Activated naive CD4-positive, alpha-beta T cell treated with anti-CD3 and anti-CD28 coated beads, Interleukin-2, amount 50 U/mL, for 24 hours (primary cell): Measurements from ENCODE around the gene CACNA1B.
A peak's percentile ranks its signal among the peaks of the same experiment; 100 is the strongest.
"Not testable (repeated sequence)": the region's sequence is repeated elsewhere in the genome, so short reads cannot be mapped to it uniquely, and the experiment has no call there.

Experiments used
- H3K27ac Mint-ChIP-seq: one replicate; pipeline ENCODE4 v1.8.0; 2021; ENCODE audit warnings: mild to moderate bottlenecking, mixed read lengths
- H3K27me3 Mint-ChIP-seq: one replicate; pipeline ENCODE4 v1.8.0; 2021; ENCODE audit warnings: mixed read lengths
- H3K36me3 Mint-ChIP-seq: one replicate; pipeline ENCODE4 v1.8.0; 2021; ENCODE audit warnings: mixed read lengths
- H3K4me1 Mint-ChIP-seq: one replicate; pipeline ENCODE4 v1.8.0; 2021; ENCODE audit warnings: mixed read lengths
- H3K4me3 Mint-ChIP-seq: one replicate; pipeline ENCODE4 v1.8.0; 2021; ENCODE audit warnings: mild to moderate bottlenecking, mixed read lengths
- H3K9me3 Mint-ChIP-seq: one replicate; pipeline ENCODE4 v1.8.0; 2021; ENCODE audit warnings: mixed read lengths

CACNA1B gene

DNA sequence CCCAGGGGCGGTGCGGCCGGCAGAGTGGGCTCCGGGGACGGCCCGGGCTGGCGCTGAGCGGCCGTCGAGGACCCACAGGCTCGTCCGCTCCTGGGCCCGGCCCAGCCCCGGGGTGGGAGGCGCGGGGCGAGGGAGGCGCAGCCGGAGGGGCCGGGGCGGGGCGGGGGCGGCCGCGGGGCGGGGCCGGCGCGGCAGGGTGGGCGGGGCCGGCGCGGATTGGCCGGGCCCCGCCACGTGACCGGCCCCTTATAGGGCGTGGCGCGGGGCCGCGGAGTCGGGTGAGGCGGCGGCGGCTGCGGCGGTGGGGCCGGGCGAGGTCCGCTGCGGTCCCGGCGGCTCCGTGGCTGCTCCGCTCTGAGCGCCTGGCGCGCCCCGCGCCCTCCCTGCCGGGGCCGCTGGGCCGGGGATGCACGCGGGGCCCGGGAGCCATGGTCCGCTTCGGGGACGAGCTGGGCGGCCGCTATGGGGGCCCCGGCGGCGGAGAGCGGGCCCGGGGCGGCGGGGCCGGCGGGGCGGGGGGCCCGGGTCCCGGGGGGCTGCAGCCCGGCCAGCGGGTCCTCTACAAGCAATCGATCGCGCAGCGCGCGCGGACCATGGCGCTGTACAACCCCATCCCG lies at the start of gene CACNA1B:
CACNA1B (plus strand) TSS at position 277 of the 617 bp plus-strand sequence; CDS start at position 429, 152 bp downstream.
- Mint-ChIP-seq H3K4me3 (peak within 1 kb of the TSS; percentile 68), H3K27me3 (peaks cover 38% of the 10 kb centered on the region)
- H3K36me3 Mint-ChIP-seq, H3K4me1 Mint-ChIP-seq, H3K27ac Mint-ChIP-seq, H3K9me3 Mint-ChIP-seq: not testable (repeated sequence)

DNA sequence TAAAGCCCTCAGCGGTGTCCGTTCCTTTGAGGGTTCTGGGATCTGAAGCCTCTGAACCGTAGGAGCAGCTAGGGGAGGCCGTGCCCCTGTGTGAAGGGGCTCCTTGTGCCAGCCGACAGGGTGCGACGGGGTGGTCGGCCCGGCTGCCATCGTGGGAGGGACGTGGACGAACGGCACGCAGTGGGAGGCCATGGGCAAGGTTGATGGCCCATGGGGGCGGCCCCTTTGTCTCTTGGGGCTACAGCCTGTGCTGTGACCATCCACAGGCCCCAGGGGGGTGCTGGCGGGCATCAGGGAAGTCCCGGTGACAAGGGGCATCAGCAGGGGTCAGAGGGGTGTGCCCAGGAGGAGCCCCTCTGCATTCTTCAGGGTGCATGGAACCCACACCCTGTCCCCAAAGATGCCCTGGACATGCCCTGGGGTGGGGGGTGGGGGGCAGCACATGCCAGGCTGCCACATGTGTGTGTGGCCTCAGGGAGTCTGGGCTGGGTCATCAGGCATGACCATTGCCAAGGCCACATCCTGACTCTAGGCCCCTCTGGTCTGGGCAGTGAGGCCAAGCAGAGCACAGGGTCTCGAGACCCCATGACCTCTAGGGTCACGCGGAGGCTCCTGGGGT lies 49.6 kb upstream of the CACNA1B start:
- no peaks in the 10 kb centered on the region for H3K27me3 Mint-ChIP-seq

DNA sequence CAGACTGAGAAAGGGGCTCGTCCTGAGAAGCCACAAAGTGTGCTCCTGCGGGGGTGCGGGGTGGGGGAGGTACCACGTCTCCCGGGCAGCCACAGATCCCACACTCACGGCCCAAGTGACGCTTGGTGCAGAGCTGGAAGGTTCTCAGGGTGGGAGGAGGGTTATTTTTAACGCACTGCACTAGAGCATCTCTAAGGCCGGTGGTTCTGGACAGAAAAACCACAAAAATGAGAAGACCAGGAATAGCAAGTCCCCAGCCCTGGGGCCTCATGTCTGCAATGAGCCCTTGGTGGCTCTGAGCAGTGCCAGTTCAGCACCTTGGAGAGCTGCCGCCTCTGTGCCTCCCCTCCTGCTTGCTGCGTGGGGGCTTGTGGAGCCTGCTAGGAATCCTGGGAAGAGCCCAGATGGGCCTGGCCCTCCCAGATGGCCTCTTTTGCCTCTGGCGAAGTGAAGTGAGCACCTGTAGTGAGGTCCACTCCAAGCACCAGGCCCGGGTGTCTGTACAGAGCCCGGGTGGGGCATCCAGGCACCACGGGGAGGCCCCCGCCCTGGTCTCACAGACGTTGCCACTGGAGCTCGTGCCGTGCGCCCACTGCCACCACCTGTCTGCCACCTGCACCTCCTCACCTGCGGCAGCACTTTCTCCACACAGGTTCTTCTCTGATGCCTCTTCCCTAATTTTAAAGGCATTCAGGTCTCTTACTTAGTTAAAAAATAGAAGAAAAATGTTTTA lies 48.9 kb upstream of the CACNA1B start:
- no peak overlapping the region for H3K4me3 Mint-ChIP-seq
- H3K9me3 Mint-ChIP-seq: no peaks in the 10 kb centered on the region
- H3K27me3 Mint-ChIP-seq: no peaks in the 10 kb centered on the region
- peaks cover 27% of the 10 kb centered on the region for H3K36me3 Mint-ChIP-seq
- H3K27ac Mint-ChIP-seq: no peak overlapping the region
- no peaks in the 10 kb centered on the region for H3K4me1 Mint-ChIP-seq

More for the DNA sequence above, 49.6 kb upstream of the CACNA1B start:
- H3K4me1 Mint-ChIP-seq: no peaks in the 10 kb centered on the region
- no peak overlapping the region for H3K27ac Mint-ChIP-seq
- H3K9me3 Mint-ChIP-seq: no peaks in the 10 kb centered on the region
- H3K4me3 Mint-ChIP-seq: no peak overlapping the region
- peaks cover 27% of the 10 kb centered on the region for H3K36me3 Mint-ChIP-seq

DNA sequence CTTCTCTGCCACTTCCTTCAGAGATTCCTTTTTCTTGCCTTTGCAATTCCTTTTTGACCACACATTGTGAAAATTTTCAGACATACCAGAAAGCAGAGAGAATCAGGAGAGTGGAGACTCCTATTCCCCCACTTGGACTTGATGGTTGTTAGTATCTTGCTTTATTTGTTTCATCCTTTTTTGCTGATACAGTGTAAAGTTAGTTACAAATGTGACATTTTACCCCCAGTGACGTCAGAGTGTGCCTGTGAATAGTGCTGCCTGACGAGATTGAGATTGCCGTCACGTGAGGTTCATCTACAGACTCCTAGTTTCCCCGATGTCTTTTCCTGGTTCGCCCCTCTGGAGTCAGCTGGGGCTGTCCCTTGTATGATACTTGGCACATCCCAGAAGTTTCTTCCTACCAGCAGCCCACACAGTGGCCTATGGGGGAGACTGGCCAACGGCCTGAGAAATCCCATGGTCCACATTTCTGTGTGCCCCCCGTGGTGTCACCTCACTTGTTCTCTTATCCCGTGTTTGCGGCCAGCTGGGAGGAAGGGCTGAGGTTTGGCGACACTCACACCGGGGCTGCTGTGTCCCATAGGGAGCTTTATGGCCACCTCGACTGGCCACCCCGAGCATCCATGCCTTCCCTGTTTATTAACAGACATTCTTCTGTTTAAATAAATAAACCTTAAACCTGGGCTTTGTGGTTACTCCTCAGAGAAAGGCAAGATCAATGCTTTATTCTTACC lies 48.2 kb upstream of the CACNA1B start:
- H3K9me3 Mint-ChIP-seq: no peaks in the 10 kb centered on the region
- H3K27me3 Mint-ChIP-seq: no peaks in the 10 kb centered on the region
- H3K27ac Mint-ChIP-seq: peak overlapping the region; percentile 38
- no peak overlapping the region for H3K4me3 Mint-ChIP-seq
- H3K36me3 Mint-ChIP-seq: peaks cover 21% of the 10 kb centered on the region
- H3K4me1 Mint-ChIP-seq: no peaks in the 10 kb centered on the region

DNA sequence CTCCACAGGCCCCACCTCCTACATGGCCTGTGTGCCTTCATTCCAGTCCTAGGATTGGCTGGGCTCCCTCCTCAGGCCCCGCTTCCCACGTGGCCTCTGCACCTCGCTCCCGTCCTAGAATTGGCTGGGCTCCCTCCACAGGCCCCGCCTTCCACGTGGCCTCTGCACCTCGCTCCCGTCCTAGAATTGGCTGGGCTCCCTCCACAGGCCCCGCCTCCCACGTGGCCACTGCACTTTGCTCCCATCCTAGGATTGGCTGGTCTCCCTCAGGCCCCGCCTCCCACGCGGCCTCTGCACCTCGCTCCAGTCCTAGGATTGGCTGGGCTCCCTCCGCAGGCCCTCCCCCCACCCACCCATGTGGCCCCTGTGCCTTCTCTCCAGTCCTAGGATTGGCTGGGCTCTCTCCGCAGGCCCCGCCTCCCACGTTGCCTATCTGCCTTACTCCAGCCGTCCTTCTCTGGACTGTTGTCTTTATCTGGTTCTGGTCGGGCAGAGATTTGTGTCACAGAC lies 45.3 kb upstream of the CACNA1B start:
- H3K36me3 Mint-ChIP-seq: peaks cover 5% of the 10 kb centered on the region
- no peaks in the 10 kb centered on the region for H3K9me3 Mint-ChIP-seq
- H3K27ac Mint-ChIP-seq: no peak overlapping the region
- H3K4me3 Mint-ChIP-seq: no peak overlapping the region
- no peaks in the 10 kb centered on the region for H3K4me1 Mint-ChIP-seq
- H3K27me3 Mint-ChIP-seq: no peaks in the 10 kb centered on the region

DNA sequence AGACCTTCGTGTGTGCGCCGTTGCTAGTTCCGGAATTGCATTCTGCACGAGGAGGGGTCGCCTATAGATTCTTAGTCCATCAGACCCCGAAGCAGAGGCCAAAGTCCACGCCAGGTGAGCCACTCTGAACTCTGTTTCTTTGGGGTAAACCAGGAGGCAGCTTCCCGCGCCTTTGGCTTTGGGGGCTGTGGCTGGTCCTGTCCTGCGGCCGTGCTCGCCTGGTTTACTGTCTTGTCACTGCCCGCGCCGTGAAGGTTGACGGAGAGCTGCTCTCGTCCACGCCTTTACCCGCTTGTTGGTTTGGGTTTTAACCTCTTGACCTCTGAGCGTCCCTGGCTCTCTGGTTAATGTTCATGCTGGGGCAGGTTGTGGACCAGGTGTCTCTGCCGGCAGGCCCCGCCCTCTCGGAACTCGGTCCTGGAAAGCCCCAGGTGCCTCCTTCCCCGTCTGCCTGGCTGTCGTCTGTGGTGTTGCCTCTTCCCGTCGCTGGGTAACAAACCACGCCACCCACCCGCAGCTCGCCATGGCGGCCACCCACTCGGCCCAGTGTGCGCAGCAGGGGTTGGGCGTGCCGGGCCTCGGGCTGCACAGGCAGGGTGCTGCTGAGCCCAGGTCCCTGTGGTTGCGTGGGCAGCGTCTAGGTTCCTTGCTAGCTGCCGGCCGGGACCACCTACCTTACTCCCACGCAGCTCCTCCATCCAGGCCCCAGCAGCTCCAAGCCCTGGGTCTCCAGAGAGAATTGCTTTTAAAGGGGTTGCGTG lies 44.6 kb upstream of the CACNA1B start:
- no peak overlapping the region for H3K27ac Mint-ChIP-seq
- H3K9me3 Mint-ChIP-seq: no peaks in the 10 kb centered on the region
- H3K4me1 Mint-ChIP-seq: no peaks in the 10 kb centered on the region
- H3K27me3 Mint-ChIP-seq: no peaks in the 10 kb centered on the region
- no peak overlapping the region for H3K4me3 Mint-ChIP-seq
- H3K36me3 Mint-ChIP-seq: peaks cover 5% of the 10 kb centered on the region

DNA sequence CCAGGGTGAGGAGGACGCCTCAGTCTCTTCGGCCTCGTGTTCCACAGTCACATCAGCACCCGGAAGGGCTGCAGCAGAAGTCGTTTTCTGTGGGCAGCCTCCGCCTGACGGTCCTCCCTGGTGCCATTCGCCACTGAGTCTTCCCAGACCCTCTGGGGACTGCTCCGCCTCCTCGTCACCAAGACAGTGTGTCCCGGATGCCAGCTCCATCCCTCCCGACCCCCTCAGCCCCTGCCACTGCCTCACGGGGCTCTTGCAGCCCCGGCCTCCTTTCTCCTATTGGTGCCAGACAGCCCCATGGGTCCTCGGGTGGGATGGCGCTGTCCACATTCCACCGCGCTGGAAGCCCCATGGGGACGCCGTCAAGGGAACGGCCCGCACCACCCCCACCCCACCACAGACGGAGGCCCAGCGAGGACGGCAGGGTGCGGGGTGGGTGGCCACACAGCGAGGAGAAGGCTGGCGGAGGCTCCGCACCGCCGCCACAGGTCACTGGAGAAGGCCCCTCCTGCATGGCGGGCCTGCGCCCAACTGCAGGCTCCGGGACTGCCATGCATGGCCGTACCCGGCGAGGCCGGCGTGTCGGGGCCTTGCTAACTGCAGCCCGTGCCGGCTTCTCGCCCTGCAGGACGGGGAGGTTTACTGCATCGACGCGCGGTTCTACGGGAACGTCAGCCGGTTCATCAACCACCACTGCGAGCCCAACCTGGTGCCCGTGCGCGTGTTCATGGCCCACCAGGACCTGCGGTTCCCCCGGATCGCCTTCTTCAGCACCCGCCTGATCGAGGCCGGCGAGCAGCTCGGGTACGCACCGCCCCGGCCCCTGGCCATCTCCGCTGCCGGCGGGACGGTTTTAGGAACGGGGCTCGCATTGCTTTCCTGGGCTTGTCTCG lies 43.6 kb upstream of the CACNA1B start:
- Mint-ChIP-seq H3K4me3 (no peak overlapping the region), H3K27ac (no peak overlapping the region), H3K4me1 (no peaks in the 10 kb centered on the region), H3K36me3 (peaks cover 5% of the 10 kb centered on the region), H3K27me3 (no peaks in the 10 kb centered on the region), H3K9me3 (no peaks in the 10 kb centered on the region)

DNA sequence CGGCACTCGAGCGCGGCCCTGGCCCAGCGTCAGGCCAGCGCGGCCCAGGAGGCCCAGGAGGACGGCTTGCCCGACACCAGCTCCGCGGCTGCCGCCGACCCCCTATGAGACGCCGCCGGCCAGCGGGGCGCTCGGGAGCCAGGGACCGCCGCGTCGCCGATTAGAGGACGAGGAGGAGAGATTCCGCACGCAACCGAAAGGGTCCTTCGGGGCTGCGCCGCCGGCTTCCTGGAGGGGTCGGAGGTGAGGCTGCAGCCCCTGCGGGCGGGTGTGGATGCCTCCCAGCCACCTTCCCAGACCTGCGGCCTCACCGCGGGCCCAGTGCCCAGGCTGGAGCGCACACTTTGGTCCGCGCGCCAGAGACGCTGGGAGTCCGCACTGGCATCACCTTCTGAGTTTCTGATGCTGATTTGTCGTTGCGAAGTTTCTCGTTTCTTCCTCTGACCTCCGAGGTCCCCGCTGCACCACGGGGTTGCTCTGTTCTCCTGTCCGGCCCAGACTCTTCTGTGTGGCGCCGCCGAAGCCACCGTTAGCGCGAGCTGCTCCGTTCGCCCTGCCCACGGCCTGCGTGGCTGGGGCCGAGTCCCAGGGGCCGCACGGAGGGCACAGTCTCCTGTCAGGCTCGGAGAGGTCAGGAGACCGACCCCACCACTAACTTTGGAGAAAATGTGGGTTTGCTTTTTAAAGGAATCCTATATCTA lies 42.6 kb upstream of the CACNA1B start:
- no peaks in the 10 kb centered on the region for H3K27me3 Mint-ChIP-seq
- no peaks in the 10 kb centered on the region for H3K4me1 Mint-ChIP-seq
- H3K4me3 Mint-ChIP-seq: no peak overlapping the region
- peaks cover 5% of the 10 kb centered on the region for H3K36me3 Mint-ChIP-seq
- H3K9me3 Mint-ChIP-seq: no peaks in the 10 kb centered on the region
- H3K27ac Mint-ChIP-seq: no peak overlapping the region

DNA sequence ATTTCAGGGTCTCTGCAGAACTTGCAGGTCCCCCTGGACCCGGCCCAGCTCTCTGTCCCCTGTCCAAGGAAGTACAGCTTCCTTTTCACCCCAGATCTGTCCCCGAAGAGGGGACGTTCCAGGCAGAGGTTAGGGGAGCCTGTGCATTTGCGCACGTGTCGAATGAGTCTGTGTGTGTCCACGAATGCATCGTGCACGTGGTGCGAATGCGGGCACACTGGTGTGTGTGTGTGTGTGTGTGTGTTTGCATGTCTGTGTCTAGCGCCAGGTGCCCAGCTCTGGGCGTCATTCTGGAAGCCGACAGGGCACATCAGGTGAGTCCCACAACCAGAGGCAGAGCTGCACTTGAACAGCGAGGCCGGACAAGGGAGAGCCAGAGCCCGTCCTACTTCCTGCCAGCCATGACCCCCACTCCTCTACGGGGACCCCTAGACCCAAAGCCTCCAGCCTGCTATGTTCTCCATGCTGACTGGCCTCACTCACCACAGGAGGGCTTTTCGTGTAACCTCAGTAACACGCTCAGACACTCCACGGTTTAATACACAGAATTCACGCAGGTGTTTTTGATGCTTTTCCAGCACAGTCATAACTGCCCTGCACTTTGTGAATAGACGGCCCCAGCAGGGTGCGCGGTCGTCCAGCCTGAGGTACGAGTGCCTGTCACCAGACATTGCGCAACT lies 41.3 kb upstream of the CACNA1B start:
- no peaks in the 10 kb centered on the region for H3K27me3 Mint-ChIP-seq
- H3K36me3 Mint-ChIP-seq: peaks cover 5% of the 10 kb centered on the region
- no peaks in the 10 kb centered on the region for H3K9me3 Mint-ChIP-seq
- H3K4me3 Mint-ChIP-seq: no peak overlapping the region
- no peaks in the 10 kb centered on the region for H3K4me1 Mint-ChIP-seq
- H3K27ac Mint-ChIP-seq: no peak overlapping the region

DNA sequence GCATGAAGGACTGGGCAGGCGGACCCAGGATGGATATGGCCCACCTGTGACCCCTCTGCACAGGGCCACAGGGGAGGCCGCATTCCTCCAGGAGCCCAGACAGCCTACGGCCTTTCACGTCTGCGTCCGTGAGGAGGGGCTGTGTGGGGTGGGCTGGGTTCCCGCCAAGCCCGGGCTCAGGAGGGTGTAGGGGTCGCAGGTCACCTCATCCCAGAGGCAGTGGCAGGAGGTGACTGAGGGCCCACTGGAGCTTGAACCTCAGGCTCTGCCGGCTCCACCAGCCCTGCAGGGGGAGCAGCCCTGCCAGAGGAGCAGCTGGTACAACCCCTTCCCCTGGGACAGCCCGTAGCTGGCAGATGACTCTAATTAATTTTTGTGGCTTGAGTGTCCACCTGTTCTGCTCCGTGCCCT lies 40.7 kb upstream of the CACNA1B start:
- Mint-ChIP-seq H3K4me3 (no peak overlapping the region), H3K27me3 (no peaks in the 10 kb centered on the region), H3K4me1 (no peaks in the 10 kb centered on the region), H3K27ac (no peak overlapping the region), H3K36me3 (peaks cover 2% of the 10 kb centered on the region), H3K9me3 (no peaks in the 10 kb centered on the region)

DNA sequence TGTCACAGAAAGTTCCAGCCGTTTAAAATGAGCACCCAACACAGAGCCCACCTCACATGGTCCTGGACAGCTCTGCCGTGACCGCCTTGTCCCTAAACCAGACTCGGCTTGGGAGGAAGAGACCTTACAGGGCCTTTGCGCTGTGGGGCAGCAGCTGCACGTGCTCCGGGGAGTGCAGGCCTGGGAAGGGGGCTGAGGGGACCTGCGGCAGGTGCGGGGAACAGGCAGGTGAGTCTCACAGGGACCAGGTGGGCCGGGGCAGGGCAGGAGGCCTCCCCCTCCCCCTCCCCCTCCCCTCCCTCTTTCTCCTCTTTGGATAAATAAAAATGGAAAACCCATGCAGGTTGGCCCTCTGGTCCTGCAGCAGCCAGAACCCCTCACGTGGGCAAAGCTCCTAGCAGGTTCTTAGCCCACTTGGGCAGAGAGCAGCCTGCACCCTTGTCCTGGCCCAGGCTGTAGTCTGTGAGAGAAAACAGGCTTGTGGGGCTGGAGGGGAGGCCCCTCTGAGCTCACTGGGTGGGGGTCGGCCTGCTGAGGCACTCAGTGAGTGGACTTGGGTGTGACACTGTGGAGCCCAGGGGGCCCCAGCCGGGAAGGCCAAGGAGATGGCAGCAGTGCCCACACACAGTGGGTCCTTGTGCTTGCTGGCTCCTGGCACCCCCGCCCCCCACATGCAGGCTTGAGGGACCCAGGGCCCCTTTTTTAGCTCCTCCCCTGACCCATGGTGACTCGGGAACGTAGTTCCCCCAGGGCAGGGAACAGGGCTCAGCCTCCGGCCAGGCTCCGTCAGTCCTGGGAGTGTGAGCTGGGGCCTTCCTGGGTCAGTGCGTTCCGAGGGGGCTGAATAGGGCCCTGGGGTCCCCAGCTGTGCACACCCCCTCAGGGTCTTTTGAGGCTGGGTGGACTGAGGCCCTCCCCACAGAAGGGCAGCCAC lies 40.0 kb upstream of the CACNA1B start:
- no peaks in the 10 kb centered on the region for H3K27me3 Mint-ChIP-seq
- no peak overlapping the region for H3K27ac Mint-ChIP-seq
- no peak overlapping the region for H3K4me3 Mint-ChIP-seq

DNA sequence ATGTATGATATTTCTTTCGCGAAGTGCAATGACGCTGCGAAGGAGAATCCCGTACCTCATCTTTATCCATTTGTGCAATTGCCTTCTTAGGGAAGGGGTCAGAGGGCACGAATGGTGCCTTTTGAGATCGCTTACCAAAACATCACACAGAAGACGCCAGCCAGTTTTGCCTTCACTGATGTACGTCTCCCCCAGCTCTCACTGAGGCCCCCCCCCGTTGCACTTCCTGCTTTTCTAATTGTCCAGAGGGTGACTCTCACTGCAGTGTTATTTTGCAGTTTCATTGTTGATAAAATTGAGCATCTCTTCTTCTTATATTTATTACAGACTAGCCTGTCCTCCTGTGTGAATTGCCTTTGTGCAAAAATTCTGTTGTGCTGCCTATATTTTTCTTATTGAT lies 39.0 kb upstream of the CACNA1B start:
- H3K4me1 Mint-ChIP-seq: no peaks in the 10 kb centered on the region
- H3K27ac Mint-ChIP-seq: no peak overlapping the region
- no peaks in the 10 kb centered on the region for H3K36me3 Mint-ChIP-seq
- no peak overlapping the region for H3K4me3 Mint-ChIP-seq
- H3K27me3 Mint-ChIP-seq: no peaks in the 10 kb centered on the region
- no peaks in the 10 kb centered on the region for H3K9me3 Mint-ChIP-seq

More for the DNA sequence above, 40.0 kb upstream of the CACNA1B start:
- Mint-ChIP-seq H3K4me1 (no peaks in the 10 kb centered on the region), H3K9me3 (no peaks in the 10 kb centered on the region), H3K36me3 (peaks cover under 1% of the 10 kb centered on the region)
